ENCODE results near the gene PLXNA4. TPM values are rescaled to one million over a fixed set of nuclear protein-coding genes. Genes with fewer than 3 reads are reported as not detected.

Gene PLXNA4
- total RNA-seq, 1 experiment from 2014 or later, result not detected

DNA sequence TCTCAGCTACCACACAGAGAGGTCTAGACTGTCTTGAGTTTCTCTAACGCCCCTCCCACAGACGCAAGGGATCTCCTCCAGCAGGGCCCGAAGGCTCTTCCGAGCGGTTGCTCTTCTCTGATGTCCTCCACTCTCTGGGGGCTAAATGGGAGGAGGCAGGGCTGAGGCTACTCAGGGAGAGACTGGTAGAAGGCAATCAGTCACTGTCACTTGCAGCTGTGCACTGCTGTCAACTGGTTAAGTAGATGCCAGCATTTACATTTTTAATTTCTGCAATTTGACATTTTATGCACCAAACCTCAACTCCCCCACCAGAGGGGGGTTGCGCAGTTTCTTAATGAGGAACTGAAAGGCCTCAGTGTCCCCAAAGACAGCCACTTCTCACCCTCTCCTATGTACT is 442.8 kb downstream of the PLXNA4 start:
- no peaks in the 10 kb centered on the region for H3K4me1 Mint-ChIP-seq (ENCODE audit: insufficient read depth, unreplicated experiment)
- H3K36me3 Mint-ChIP-seq (ENCODE audit: insufficient read depth, unreplicated experiment), result no peaks in the 10 kb centered on the region
- H3K9me3 Mint-ChIP-seq (ENCODE audit: unreplicated experiment), result peaks cover 9% of the 10 kb centered on the region
- ChIA-PET POLR2A (no interaction called here), CTCF (no interaction called here)
- no peak overlapping the region for H3K4me3 Mint-ChIP-seq (ENCODE audit: unreplicated experiment)
- no peak for DNase-seq (ENCODE audit: unreplicated experiment)
- intact Hi-C loops (cut with micrococcal nuclease), result no loop called here
- no TSS peak for BruUV-seq (replicated peaks)
- H3K27me3 Mint-ChIP-seq (ENCODE audit: insufficient read depth, unreplicated experiment), result no peaks in the 10 kb centered on the region
- TF ChIP-seq, protein P1, sequence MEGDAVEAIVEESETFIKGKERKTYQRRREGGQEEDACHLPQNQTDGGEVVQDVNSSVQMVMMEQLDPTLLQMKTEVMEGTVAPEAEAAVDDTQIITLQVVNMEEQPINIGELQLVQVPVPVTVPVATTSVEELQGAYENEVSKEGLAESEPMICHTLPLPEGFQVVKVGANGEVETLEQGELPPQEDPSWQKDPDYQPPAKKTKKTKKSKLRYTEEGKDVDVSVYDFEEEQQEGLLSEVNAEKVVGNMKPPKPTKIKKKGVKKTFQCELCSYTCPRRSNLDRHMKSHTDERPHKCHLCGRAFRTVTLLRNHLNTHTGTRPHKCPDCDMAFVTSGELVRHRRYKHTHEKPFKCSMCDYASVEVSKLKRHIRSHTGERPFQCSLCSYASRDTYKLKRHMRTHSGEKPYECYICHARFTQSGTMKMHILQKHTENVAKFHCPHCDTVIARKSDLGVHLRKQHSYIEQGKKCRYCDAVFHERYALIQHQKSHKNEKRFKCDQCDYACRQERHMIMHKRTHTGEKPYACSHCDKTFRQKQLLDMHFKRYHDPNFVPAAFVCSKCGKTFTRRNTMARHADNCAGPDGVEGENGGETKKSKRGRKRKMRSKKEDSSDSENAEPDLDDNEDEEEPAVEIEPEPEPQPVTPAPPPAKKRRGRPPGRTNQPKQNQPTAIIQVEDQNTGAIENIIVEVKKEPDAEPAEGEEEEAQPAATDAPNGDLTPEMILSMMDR (IDR thresholded peaks at IDR 0.05; ENCODE audit: unreplicated experiment), result no peak
- H3K27ac Mint-ChIP-seq (ENCODE audit: low read depth, unreplicated experiment), result no peak overlapping the region

DNA sequence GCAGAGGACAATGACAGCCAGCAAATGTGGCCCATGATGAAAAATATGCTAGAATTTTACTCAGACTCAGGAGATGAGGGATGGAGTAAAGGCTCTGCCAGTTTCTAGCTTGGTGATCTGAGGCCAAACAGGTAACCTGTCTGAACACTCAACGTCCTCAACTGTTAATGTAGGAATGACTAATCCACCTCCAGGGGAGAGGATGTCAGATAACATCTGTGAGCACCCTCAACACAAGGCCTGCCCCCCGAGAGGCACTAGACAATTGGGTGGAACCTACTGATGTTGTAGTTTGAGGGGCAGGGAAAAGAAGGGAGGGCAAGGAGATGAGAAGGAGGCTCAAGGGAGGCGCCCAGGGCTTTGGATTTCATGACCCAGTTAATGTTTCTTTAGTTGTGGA is 445.1 kb downstream of the PLXNA4 start:
- Mint-ChIP-seq H3K4me3 (ENCODE audit: unreplicated experiment) (no peak overlapping the region), H3K9me3 (ENCODE audit: unreplicated experiment) (peaks cover 16% of the 10 kb centered on the region), H3K4me1 (ENCODE audit: insufficient read depth, unreplicated experiment) (no peaks in the 10 kb centered on the region), H3K27ac (ENCODE audit: low read depth, unreplicated experiment) (no peak overlapping the region), H3K27me3 (ENCODE audit: insufficient read depth, unreplicated experiment) (no peaks in the 10 kb centered on the region), H3K36me3 (ENCODE audit: insufficient read depth, unreplicated experiment) (no peaks in the 10 kb centered on the region)
- intact Hi-C loops (cut with micrococcal nuclease), result no loop called here
- ChIA-PET POLR2A (no interaction called here), CTCF (interaction anchor here (0.6 kb wide), 1 partner anchor 989 kb away, joined by 3 read pairs; no protein-coding TSS in a partner anchor)
- TF ChIP-seq, protein P1 (IDR thresholded peaks at IDR 0.05; ENCODE audit: unreplicated experiment), result no peak
- no TSS peak for BruUV-seq (replicated peaks)
- DNase-seq (ENCODE audit: unreplicated experiment), result no peak

DNA sequence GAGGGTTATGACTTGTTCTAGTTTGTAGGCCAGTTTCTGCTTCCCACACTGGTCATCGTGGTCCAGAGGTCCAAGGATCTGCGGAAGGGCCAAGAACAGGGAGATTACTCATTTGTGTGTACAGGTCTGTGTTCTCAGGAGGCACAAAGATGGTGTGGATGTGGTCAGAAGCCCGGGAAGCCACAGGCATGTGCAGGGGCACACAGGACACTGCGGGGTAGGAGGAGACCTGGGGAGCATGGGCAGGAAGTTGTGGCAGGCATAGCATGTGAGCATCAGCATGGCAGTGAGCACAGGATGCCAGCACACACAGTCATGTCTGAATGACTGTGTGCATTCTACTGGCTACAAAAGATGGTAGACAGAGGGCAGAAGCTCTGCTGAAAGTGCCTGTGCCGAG is 445.8 kb downstream of the PLXNA4 start:
- intact Hi-C loops (cut with micrococcal nuclease), result no loop called here
- Mint-ChIP-seq H3K4me1 (ENCODE audit: insufficient read depth, unreplicated experiment) (no peaks in the 10 kb centered on the region), H3K27me3 (ENCODE audit: insufficient read depth, unreplicated experiment) (no peaks in the 10 kb centered on the region), H3K27ac (ENCODE audit: low read depth, unreplicated experiment) (no peak overlapping the region), H3K4me3 (ENCODE audit: unreplicated experiment) (no peak overlapping the region), H3K36me3 (ENCODE audit: insufficient read depth, unreplicated experiment) (no peaks in the 10 kb centered on the region), H3K9me3 (ENCODE audit: unreplicated experiment) (peaks cover 16% of the 10 kb centered on the region)
- POLR2A ChIA-PET, result no interaction called here
- CTCF ChIA-PET, result no interaction called here
- DNase-seq (ENCODE audit: unreplicated experiment), result no peak
- TF ChIP-seq, protein P1 (IDR thresholded peaks at IDR 0.05; ENCODE audit: unreplicated experiment), result no peak
- no TSS peak for BruUV-seq (replicated peaks)

DNA sequence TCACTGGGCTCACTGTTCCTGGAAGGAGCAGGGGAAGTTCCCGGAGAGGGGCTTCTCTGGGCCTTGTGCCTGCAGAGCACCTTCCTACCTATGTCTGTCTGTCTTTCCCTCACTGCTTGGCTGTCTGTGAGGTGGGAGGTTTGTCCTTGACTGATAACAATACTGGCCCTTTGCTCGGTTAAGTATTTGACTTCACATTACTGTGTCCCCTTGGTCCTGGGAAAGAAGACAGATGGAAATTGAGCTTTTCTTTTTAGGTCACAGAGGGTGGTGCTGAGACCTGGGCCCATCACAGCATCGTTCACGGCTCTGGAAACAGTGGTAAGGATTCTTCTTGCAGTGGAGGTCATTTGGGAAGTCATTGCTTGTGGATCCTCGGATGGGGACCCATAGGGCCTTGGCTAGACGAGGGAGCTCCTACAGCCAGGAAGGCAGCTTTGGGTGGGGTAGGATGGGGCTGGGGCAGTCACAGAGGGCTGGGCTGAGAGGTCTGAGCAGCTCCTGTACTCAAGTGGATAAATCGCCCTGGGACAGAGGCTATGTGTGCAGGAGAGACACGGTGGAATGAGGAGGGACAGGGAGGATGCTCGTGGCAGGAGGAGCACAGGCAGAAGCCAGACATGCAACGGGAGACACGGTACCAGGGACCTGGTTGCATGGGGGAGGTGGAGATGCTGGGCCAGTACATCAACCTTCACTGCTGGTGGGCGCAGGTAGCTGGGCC is 450.2 kb downstream of the PLXNA4 start:
- CTCF ChIA-PET, result no interaction called here
- no peak overlapping the region for H3K27ac Mint-ChIP-seq (ENCODE audit: low read depth, unreplicated experiment)

More for the DNA sequence above, 450.2 kb downstream of the PLXNA4 start:
- POLR2A ChIA-PET, result interaction anchor here (0.7 kb wide), 1 partner anchor 60 kb away, joined by 3 read pairs; no protein-coding TSS in a partner anchor
- Mint-ChIP-seq H3K36me3 (ENCODE audit: insufficient read depth, unreplicated experiment) (no peaks in the 10 kb centered on the region), H3K27me3 (ENCODE audit: insufficient read depth, unreplicated experiment) (no peaks in the 10 kb centered on the region), H3K9me3 (ENCODE audit: unreplicated experiment) (peaks cover 7% of the 10 kb centered on the region), H3K4me3 (ENCODE audit: unreplicated experiment) (no peak overlapping the region), H3K4me1 (ENCODE audit: insufficient read depth, unreplicated experiment) (no peaks in the 10 kb centered on the region)
- intact Hi-C loops (cut with micrococcal nuclease), result no loop called here
- no TSS peak for BruUV-seq (replicated peaks)
- DNase-seq (ENCODE audit: unreplicated experiment), result no peak
- TF ChIP-seq, protein P1 (IDR thresholded peaks at IDR 0.05; ENCODE audit: unreplicated experiment), result no peak
